Islet precursor cell (in vitro differentiated cells): ENCODE measurements around the gene MAU2.
"Not testable (repeated sequence)": the region's sequence is repeated elsewhere in the genome, so short reads cannot be mapped to it uniquely, and the experiment has no call there.

ENCODE experiments used
- DNase-seq: peaks from one replicate; pipeline ENCODE4 v3.0.0-alpha.2; 2018

The MAU2 gene

DNA sequence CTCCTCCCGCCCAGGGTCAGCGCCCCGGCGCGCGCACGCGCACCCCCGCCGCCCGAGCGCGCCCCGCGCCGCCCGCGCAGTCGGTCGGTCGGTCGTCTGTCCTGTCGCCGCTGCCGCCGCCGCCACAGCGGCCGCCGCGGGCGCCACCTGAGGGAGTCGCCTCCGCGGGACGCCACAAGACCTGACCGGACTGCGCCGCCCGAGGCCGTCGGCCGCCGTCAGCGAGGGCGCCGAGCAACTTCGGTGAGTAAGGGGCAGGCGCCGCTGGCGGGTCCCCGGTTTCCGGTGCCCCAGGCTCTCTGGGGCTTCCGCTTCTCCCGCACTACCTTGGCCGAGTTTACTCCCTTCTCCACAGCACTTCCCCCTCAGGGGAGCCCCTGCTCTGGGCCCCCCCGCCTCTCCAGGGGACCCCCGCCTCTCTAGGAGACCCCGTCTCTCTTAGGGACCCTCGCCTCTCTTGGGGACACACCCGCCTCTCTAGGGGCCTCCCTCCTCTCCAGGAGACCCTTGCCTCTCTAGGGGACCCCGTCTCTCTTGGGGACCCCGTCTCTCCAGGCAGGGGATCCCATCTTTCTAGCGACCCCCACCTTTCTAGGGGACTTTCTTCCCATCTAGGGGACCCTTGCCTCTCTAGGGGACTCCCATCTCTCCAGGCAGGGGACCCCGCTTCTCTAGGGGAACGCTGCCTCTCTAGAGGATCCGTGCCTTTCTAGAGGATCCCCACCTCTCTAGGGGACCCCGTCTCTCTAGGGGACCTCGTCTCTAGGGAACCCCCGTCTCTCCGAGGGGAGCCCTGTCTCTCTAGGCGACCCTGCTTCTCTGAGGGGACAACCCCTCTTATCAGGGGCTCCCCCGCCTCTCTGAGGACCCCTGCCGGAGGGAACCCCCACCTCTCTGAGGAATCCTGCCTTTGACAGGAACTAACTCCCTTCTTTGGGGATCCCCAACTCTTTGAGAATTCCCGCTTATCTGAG lies 65.6 kb downstream of the MAU2 start:
- peak; percentile 88 for DNase-seq

DNA sequence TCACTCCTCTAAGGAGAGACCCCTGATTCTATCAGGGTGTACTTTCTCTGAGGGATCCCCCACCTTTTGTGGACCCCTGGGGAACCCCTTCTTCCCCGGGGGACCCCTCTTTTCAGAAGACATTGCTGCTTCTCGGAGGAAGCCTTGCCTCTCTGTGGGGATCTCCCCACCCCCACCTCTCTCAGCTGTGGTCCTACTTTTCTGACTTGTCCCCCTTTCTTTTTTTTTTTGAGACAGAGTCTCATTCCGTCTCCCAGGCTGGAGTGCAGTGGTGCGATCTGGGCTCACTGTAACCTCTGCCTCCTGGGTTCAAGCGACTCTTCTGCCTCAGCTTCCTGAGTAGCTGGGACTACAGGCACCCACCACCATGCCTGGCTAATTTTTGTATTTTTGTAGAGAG lies 66.5 kb downstream of the MAU2 start:
- DNase-seq = no peak

DNA sequence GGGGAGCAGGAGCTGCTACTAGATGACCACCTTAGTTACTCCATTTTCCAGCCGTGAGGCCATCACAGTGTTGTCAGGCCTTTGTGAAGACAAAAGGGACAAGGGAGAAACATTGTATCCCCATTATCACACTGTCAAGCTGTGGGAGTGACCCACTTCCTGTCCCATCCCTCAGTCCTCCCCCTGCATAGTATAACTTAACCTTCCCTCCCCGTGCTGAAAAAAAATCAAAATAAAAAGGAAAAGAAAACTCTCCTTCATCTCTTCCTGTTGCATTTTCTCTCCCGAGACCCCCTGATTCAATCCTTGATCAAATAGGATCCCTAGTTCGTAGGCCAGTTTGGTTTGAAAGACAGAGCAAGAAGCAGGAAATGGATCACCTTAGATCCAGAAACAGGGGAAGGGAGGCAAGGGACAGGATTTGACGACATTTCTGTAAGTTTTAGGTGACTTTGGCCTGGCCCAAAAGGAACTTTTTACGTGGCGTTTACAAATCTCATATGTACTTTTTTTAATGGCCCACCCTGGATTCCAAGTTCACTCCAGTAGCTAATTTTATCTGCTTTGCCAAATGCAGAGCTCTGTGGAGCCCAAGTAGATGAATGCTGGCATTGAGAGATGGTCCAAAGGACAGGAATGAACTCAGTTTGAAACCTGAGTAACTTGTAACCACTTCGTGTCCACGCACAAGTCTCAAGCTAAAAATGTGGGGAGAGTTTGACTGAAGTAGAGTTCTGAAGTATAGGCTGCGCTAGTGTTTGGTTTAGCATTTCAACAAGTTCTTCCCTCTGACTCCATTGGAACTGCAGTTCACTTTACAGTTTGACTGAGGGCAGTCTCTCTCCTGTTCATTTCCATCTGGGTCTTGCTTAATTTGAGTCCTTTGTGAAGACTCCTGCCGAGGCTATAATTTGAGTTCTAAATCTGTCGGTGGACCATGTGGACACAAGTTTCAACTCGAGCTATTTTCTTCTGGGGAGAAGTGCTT lies 68.2 kb downstream of the MAU2 start:
- no peak for DNase-seq

DNA sequence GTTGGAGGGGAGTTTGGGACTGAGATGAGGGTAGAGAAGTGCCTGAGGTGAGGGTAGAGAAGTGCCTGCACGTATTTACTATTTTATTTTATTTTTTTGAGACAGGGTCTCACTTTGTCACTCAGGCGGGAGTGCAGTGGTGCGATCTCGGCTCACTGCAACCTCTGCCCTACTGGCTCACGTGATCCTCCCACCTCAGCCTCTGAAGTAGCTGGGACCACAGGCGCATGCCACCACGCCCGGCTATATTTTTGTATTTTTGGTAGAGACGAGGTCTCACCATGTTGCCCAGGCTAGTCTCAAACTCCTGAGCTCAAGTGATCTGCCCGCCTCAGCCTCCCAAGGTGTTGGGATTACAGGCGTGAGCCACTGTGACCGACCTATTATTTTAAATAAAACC lies 69.1 kb downstream of the MAU2 start:
- not testable (repeated sequence) for DNase-seq

GRCh38 chr19:19394333-19394732 lies 73.7 kb downstream of the MAU2 start:
- DNase-seq = not testable (repeated sequence)

DNA sequence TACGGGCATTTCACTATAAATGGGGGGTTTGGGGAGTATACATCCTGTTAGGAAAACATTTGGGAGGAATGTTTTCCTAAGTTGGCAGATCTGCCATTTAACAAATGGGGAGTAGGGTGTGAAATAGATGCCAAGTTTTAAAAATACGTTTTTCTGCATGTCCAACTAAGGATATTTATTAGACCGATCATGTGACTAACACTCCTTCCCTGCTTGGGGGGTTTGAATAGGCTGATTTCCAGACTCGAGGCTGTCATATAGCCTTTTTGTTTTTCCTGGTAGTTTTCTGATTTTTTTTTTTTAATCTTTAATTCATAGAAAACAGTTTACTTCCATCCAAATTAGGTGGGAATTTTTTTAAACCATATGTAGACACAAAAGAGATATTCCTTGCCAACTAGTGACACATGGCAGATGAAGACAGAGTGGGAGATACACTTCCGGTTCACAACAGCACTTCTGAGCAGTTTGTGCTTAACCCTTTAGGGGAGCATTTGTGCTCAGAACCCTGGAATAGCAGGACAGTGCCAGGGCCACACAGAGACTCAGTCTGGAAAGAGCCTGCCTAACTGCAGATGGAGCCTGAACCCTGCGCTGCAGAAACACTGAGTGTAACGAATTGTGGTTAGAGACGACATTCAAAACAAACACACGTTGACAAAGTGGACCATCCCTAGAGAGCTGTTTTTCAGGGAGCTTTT lies 79.3 kb downstream of the MAU2 start:
- DNase-seq = no peak

DNA sequence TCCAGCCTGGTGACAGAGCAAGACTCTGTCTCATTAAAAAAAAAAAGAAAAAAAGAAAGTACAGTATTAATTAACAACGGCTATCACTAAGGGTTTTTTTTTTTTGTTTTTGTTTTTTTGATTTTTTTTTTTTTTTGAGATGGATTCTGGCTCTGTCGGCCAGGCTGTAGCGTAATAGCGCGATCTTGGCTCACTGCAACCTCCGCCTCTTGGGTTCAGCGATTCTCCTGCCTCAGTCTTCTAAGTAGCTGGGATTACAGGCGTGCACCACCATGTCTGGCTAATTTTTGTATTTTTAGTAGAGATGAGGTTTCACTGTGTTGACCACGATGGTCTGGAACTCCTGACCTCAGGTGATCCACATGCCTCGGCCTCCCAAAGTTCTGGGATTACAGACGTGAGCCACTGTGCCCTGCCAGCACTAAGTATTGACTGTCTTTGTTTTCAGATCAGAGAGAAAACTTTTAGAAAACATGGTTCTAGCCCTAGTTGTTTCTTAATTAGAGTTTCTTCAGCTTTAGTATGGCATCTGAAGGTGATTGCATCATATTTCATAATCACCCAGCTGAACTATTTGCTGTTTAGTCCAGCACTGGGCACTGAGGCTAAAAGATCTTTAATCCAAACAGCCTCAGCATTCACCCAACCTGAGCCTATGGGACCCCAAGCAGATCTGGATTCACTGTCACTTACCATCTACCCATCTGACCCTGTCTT lies 82.2 kb downstream of the MAU2 start:
- no peak for DNase-seq

DNA sequence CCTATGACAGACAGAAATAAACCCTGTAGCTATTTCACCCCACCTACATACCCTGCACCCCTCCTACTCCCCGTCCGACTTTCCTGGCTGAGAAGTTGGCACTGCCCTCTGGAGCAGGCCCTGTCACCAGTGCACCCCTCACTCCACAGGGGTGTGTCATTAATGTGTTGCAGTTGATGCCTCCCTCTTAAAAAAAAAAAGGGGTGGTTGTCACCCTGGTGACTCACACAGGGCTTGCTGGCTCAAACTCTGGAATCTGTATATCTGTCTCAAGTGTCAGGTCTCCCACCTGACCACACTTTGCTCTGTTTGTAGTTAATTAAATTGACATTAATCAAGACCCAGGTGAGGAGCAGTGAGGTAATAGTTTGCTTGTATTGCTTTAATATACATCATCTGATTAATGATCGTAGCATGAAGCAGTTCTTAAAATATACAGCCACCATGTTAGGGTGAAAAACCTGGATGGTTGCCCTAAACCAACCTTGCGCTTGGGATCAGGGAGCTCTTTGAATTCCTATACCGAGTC lies 82.8 kb downstream of the MAU2 start:
- DNase-seq = no peak

GRCh38 chr19:19404879-19405860 lies 84.5 kb downstream of the MAU2 start, which contains the start of gene GATAD2A:
GATAD2A (plus strand) TSS chr19:19405675; CDS start chr19:19465346, 59,671 bp downstream.
- peak; percentile 96 for DNase-seq

DNA sequence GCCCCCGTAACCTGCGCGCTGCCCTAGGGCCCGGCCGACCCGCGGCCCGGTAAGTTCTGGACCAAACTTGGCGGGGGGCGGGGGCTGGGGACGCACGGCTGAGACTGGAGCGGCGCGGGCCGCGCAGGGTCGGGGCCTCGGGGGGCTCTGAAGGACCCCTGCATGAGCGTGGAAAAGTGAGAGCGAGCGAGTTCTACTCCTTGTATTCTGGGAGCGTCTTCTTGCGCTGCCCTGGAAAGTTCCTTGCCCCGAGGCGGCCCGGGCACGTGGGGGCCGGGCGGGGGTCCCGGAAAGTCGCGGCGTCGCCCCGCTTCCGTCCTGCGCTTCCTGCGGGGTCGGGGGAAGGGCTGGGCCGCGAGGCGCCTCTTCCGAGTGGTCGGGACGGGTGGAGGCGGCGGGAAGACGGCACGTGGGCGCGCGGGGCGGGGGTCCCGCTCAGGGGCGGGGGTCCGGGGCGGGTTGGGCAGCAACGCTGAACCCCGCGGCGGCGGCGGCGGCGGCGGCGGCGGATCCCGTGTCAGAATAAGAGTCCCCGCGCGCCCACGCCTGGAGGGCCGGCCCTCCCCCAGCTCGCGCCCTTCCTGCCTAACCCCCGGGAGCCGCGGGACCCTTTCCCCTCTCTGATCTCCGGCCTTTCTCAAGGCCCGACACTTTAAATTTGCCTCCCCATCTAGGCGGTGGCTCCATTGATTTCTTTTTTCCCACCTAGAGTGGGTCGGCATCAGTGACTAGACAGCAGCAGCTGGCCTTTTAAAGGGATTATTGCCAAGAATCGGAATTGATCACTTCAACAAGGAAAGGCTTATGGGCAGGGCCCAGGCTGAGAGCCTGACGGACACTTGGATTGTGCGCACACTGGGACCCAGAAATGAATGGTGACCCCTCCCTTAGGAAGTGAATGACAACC lies 85.6 kb downstream of the MAU2 start:
- peak; percentile 67 for DNase-seq

DNA sequence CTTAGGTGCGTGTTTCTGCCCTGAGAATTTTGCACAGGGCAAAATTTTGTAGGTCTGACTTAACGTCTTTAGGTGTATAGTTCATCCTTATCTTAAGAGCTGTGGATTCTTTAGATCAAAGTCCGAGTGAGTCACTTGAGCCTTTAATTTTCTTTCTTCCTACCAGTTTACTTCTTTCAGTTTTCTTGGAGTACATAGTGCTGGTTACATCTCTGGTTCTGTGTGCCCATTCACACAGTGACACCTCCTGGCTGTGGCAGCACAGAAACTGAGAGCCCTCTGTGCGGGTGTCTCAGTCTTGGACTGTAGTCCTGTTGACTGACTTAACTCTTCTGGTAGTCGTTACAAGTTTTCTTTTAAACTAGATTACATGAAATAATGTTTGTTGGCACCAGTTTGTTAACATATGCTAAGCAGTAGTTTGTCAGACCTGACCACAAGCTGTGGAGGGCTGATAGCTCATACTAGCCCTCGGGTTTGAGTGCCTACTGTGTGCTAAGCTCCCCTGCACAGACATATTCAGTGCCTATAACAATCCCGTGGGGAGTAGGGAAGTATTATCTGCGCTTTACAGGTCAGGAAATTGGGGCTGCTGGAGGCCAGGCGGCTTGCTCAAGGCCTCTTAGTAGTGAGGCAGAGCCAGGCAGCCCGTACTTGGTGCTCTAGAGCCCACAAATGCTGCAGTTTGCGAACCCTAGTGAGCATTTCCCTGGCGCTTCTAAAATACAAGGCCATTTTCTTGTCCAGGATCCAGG lies 86.4 kb downstream of the MAU2 start:
- no peak for DNase-seq

GRCh38 chr19:19407633-19407930 lies 87.0 kb downstream of the MAU2 start:
- no peak for DNase-seq
